Fibroblast of skin of back (primary cell): ENCODE data around the gene DUSP16.
A peak's percentile ranks its signal among the peaks of the same experiment; 100 is the strongest.

Source experiments
- DNase-seq: peaks from one replicate; pipeline ENCODE4 v3.0.0-alpha.2; 2013

Gene DUSP16

DNA sequence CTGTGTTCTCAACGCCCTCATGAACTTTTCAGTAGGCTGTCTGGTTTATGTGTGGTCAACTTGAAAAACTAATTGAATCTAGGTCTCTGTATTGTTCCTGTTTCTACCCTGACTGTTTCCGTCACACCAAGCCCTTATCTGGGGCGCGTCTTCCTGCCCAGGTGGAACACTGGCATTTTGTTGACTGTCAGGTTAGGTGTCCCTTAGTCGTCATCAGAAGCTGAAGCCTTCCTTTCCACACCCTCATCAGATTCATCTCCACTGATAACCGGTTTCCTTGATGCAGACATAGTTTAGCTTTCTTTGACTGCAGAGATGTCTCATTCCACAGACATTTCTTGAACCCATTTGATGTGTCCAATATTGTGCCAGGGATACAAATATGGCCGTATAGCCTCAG lies 96.5 kb downstream of the DUSP16 start:
- DNase-seq: no peak

DNA sequence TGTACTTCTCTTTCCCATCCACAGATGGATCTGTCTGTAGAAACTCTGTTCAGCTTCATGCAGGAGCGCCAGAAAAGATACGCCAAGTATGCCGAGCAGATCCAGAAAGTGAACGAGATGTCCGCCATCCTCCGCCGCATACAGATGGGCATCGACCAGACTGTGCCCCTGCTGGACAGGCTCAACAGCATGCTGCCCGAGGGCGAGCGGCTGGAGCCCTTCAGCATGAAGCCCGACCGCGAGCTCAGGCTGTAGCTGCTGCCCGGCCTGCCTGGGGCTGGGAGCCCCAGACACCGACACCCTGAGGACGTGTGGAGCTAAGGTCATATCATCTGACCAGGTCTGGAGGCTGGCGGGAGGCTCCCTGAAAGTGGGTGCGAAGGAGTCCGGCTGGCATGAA lies 97.1 kb downstream of the DUSP16 start:
- DNase-seq: no peak

GRCh38 chr12:12461923-12462315 lies 100.7 kb downstream of the DUSP16 start:
- DNase-seq: no peak

- DNase-seq: no peak
Measured at GRCh38 chr12:12460935-12461922, 101.4 kb downstream of the DUSP16 start.

GRCh38 chr12:12456637-12457036 lies 106.0 kb downstream of the DUSP16 start:
- no peak for DNase-seq

- no peak for DNase-seq
Measured at GRCh38 chr12:12454315-12454714, 108.3 kb downstream of the DUSP16 start.

DNA sequence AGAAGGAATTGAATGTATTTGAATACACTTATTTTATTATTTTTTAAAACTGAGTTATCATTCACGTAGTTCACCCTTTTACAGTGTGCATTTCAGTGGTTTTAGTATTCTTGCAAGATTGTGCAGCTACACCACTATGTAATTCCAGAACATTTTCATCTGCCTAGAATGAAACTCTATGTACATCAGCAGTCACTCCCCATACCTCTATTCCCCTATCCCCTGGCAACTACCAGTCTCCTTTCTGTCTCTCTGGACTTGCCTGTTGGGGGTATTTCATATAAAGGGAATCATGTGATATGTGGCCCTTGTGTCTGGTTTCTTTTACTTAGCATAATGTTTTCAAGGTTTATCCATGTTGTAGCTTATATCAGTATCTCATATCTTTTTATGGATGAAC lies 109.0 kb downstream of the DUSP16 start:
- no peak for DNase-seq

DNA sequence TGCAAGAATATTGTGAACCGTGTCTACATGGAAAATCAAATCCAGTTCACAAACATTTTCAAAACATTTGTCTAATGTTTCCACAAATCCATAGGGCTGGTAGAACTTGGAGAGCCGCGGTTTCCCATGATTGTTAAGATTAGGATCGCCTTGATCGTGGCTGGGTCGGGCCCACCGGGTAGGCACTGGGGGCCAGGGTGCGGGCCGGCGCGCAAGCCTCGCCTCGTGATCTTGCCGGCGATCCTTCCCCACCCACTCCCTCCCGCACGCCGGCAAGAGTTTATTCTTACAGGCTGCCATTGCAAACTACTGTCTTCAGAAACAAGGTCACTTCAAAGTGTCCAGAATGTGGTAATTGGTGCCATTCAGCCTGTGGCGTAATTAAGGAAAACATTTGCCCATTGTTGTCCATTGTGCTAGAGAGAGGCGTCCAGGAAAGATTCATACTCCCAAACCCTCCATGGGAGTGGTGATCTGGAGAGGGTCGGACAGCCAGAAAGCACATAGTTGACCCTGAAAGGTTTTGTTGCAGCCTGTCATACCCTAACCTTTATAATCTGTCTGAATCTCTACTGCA lies 110.2 kb downstream of the DUSP16 start:
- no peak for DNase-seq

- DNase-seq: no peak
Measured at GRCh38 chr12:12451098-12451497, 111.6 kb downstream of the DUSP16 start.

DNA sequence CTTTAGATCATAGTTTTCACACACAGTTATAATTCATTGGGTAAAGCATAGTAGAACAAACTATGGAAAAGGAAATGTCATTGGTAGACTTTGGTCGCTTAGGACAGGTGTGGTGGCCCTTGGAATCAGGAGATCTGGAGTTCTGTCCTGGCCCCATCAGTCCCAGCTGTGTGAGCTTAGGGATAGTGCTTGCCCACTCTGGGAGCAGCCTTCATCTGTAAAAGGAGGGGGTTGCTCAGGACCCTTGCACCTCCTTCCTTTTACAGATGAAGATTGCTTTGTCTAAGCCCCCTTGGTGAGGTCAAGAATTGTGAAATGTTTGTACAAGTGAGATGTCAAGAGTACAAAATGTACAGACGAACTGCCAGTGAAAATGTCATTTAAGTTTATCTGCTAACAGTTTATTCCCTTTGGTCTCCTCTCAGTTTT lies 112.6 kb downstream of the DUSP16 start:
- no peak for DNase-seq

DNA sequence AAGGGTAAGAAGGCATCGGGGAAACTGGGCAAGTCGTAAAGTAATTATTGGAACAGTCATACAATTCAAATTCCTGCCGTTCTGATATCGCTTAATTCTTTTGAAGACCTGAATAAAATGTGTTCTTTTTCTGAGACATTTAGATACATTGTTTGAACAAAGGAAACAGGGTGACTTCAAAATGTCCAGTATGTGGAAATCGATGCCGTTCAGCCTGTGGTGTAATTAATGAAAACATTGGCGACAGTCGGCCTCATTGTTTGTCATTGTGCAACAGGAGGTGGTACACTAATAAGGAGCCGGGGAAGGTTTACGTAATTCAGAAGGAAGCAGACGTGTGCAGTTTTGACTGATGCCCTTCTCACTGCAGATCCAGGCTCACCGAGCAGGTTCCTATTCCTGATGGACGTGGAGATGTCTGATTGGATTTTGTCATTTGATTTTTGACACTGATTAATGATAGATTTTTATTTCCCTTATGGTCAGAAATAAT lies 113.1 kb downstream of the DUSP16 start:
- DNase-seq: no peak

DNA sequence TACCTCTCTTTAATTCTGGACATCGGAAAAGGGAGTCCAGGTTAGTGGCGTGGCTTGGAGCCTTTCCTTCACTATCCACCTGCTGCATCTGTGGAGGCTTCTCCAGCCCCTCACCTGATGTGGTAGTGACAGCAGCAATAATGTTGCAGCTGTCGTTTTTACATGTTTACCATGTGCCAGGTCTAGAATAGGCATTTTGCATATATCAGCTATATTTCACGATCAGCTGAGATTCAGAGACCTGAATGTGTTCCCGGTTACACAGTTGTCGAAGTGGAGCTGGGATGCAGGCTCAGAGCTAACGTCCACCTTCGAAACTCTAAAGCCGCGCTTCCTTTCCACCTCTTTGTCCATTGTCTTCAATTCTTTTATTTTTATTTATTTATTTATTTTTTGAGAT lies 114.8 kb downstream of the DUSP16 start:
- DNase-seq: no peak

DNA sequence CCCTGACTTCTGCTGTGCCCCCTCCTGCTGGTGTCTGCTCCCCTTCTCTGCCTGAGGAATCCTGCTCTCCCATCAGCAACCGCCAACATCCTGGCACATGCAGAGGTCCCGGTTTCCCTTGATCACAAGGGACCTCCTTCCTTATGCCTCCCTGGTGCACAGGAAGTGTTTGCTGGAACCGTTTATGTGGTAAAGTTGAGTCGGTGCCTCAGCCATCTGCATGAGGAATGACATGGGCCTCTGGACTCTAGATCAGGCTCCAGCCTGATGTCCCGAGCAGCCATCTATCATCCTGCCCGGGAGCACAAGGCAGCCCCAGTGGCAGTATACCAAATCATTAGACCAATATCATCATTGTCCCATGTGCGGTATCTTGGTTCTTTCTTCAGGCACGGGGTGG lies 115.4 kb downstream of the DUSP16 start:
- no peak for DNase-seq

DNA sequence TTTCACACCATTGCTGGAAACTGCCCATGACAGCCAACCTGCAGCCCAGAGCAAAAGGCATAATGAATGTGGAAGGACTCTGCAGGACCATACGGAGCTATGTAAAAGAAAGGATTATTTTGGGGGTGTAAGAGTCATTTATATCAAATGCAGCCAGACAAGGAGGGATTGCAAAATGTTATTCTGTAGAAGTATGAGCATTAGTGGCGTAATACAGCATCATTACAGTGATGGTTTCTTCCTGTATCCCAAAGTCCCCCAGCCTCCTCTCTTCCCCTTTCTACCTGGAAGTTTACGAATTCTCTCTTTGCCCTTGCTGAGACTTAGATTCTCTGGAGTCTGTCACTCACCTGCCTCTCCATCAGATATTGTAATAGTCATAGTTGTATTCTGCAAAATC lies 115.9 kb downstream of the DUSP16 start:
- DNase-seq: no peak

GRCh38 chr12:12445882-12446181 lies 116.8 kb downstream of the DUSP16 start:
- no peak for DNase-seq

GRCh38 chr12:12445165-12445881 lies 117.3 kb downstream of the DUSP16 start:
- no peak for DNase-seq

DNA sequence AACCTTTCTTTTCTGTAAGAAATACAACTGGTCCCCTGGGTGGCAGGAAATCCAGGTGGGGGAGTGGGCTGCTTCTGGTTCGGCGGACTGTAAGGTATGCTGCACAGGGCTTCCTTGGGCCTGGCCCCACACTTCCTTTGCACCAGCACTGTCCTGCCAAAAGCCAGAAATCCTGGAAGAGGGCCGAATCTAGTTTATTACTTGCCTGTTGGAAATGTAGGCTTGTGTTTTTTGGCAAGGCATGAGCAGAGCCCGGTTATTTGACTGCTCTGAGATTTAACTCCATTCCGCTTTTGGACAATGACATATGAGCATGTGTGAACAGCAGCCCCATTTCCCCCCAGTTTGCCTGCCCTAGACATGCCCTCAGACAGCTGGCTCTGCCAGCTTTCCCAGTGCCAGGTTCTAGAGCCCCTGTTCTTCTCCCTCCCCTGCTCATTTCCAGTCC lies 119.2 kb downstream of the DUSP16 start:
- DNase-seq: no peak

- DNase-seq: peak; percentile 56
Measured at GRCh38 chr12:12442548-12443071, 120.1 kb downstream of the DUSP16 start.

DNA sequence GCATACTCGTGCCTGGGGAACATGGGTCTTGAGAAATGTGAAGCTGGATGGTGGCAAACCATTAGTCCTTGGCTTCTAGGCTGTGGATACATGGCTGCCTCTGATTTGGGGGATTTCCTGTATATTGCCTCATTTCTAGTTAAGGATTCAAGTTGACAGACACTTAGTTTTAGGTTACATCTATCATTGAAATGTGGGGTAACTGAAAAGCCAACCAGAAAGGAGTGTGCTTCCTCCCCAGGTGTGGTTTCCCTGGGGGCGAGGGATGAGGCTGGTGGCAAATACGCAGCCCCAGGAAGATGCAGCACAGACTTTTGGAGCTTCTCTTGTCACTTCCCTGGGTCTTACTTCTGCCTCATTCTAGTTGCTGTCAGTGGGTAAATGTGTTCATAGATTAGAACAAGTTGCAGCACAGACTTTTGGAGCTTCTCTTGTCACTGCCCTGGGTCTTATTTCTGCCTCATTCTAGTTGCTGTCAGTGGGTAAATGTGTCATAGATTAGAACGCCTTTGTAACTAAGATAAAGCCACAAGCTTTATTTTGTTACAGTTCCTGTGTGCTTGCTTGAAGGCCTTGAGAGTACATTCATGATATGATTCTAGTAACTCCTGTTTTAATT lies 120.7 kb downstream of the DUSP16 start:
- DNase-seq: peak; percentile 19

- DNase-seq: no peak
Measured at GRCh38 chr12:12441429-12441807, 121.2 kb downstream of the DUSP16 start.

- DNase-seq: no peak
Measured at GRCh38 chr12:12440784-12441428, 121.8 kb downstream of the DUSP16 start.

DNA sequence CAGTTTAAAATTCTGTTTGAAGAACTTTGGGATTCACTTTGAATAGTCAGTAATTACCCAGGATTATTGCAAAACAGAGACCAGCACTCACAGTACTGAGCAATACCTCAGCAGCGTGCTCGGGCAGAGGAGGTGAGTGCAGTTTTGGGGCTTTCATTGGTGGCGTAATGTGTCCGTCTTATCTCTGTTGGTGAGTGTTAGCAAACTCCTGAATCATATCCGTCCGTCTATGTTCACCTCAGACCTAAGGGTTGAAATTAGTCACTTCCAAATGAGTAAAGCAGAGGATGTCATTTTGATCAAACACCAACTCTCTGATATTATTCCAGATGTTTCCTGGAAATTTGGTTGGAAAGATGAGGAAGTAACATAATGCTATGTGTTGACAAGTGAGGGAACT lies 123.0 kb downstream of the DUSP16 start:
- DNase-seq: no peak
